Measurements from ENCODE around the gene TPRG1L. TPM values are rescaled to one million over a fixed set of nuclear protein-coding genes. Genes with fewer than 3 reads are reported as not detected.

Gene TPRG1L
- total RNA-seq, 2 experiments from 2014 or later: 9.5 to 10.0 TPM

DNA sequence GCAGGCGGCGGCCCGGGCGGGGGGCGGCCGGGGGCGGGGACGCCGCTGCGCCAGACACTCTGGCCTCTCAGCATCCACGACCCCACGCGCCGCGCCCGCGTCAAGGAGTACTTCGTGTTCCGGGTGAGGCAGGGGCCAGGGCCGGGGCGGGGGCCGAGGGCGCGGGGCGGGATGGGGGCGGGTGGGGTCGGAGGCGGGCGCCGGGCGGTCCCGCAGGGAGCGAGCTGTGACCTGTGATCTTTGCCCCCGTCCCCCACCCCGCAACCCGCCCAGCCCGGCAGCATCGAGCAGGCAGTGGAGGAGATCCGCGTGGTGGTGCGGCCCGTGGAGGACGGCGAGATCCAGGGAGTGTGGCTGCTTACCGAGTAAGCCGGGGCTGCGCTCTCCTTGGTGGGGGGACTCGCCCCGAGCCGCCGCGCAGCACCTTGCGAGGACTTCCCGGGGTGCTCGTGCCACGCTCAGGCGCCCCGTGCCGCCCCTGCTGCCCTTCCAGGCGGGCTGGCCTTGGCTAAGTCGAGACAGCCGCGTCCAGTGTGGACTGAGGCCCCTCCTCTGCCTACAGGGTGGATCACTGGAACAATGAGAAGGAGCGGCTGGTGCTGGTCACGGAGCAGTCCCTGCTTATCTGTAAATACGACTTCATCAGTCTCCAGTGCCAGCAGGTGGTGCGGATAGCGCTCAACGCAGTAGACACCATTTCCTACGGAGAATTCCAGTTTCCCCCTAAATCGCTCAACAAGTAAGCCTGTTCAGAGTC is 514 bp downstream of the TPRG1L start:
- peaks cover 25% of the 10 kb centered on the region for H3K4me1 Mint-ChIP-seq
- no peaks in the 10 kb centered on the region for H3K27me3 Mint-ChIP-seq
- H3K27ac Mint-ChIP-seq: peak overlapping the region; percentile 6
- peak overlapping the region; percentile 90 for H3K4me3 Mint-ChIP-seq
- peak; percentile 32 for DNase-seq
- H3K9me3 Mint-ChIP-seq: no peaks in the 10 kb centered on the region
- H3K36me3 Mint-ChIP-seq: no peaks in the 10 kb centered on the region

DNA sequence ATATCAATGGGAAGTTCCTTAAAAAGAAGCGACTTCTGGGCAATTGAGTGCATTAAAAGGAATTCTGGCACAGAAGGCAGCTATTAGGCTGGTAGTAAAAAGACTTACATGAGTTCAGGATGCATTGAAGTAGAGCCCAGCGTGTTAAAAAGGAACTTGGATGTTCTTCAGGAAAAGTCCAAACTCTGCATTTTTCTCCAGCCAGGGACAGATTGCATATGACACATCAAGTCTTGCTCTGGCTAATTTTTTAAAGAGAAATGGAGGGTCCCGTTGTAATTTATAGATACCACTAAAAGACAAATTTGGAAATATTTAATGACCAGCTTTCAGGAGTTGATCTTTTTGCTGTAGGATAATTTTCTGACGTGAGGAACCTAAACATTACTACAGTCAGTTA is 1.2 kb downstream of the TPRG1L start:
- Mint-ChIP-seq H3K27ac (no peak overlapping the region), H3K4me1 (peaks cover 25% of the 10 kb centered on the region), H3K4me3 (peak overlapping the region; percentile 67), H3K27me3 (no peaks in the 10 kb centered on the region), H3K9me3 (no peaks in the 10 kb centered on the region), H3K36me3 (no peaks in the 10 kb centered on the region)
- no peak for DNase-seq

DNA sequence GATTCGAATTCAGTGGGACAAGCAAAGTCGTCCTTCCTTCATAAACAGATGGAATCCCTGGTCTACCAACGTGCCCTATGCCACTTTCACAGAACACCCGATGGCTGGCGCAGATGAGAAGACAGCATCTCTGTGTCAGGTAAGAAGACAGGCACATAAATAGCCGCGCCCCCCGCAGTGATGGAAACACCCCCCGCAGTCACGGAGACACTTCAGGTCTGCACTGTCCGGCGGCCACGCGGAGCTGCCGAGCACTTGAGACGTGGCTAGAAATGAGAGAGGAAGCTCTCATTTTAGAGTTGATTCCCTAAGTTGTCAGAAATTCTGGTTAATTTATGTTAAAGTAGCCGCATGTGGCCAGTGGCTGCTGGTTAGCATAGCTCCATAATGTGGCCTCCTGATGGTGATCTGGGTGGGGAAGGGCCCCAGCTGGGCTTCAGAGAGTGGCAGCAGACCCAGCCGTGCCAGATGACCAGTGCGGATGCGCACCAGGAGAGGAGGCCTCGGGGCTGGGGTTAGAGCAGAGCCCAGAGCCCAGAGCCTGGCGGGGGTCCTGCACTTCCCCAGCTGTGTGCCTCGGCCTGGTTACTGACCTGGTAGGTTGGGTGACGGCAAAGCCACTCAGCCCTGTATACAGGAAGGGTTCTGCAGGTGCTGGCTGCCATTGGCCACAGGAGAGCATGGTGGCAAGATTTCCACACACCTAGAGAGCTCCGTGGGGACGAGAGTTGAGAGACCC is 2.9 kb downstream of the TPRG1L start:
- DNase-seq: no peak
- no peaks in the 10 kb centered on the region for H3K27me3 Mint-ChIP-seq
- no peaks in the 10 kb centered on the region for H3K36me3 Mint-ChIP-seq
- H3K9me3 Mint-ChIP-seq: no peaks in the 10 kb centered on the region
- H3K4me3 Mint-ChIP-seq: no peak overlapping the region
- H3K4me1 Mint-ChIP-seq: peaks cover 25% of the 10 kb centered on the region
- no peak overlapping the region for H3K27ac Mint-ChIP-seq

DNA sequence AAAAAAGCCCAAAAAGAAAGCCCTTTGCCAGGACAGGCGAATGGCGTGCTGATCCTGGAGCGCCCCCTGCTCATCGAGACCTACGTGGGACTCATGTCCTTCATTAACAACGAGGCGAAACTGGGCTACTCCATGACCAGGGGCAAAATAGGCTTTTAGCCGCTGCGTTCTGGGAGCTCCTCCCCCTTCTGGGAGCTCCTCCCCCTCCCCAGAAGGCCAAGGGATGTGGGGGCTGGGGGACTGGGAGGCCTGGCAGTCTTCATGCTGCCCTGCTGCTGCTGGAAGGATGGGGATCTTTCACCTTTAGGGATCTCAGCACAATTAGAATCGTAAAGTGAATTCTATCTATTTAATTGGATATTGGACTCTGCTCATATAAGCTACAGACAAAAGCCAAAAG is 3.6 kb downstream of the TPRG1L start:
- Mint-ChIP-seq H3K36me3 (peaks cover 1% of the 10 kb centered on the region), H3K4me1 (peaks cover 18% of the 10 kb centered on the region), H3K9me3 (no peaks in the 10 kb centered on the region), H3K4me3 (no peak overlapping the region), H3K27me3 (no peaks in the 10 kb centered on the region), H3K27ac (no peak overlapping the region)
- DNase-seq: no peak

DNA sequence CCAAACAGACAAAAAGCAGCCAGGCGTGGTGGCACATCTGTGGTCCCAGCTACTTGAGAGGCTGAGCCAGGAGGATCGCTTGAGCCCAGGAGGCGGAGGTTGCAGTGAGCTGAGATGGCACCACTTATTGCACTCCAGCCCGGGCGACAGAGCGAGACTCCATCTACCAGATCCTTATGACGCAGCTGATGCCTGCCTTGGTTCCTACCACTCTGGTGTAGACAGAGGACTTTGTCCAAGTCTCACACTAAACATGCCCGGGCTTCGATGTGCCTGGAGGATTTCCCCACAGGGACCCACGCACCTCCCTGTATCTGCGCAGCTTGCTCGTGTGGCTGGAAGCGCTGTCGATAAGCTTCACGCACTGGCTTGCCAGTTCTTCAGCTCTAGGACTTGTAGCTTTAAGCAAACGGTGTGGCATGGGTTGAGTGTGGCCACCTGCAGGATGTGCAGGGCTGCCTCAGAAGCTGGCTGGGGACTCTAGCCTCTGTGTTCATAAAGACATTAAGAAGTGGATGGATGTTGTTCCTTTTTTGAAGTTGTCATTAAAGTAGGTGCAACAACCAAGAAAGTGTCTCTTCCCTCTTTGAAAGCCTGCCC is 4.8 kb downstream of the TPRG1L start:
- no peaks in the 10 kb centered on the region for H3K9me3 Mint-ChIP-seq
- peaks cover 10% of the 10 kb centered on the region for H3K4me1 Mint-ChIP-seq
- H3K27me3 Mint-ChIP-seq: no peaks in the 10 kb centered on the region
- no peak overlapping the region for H3K27ac Mint-ChIP-seq
- no peak for DNase-seq
- peaks cover 1% of the 10 kb centered on the region for H3K36me3 Mint-ChIP-seq
- no peak overlapping the region for H3K4me3 Mint-ChIP-seq

DNA sequence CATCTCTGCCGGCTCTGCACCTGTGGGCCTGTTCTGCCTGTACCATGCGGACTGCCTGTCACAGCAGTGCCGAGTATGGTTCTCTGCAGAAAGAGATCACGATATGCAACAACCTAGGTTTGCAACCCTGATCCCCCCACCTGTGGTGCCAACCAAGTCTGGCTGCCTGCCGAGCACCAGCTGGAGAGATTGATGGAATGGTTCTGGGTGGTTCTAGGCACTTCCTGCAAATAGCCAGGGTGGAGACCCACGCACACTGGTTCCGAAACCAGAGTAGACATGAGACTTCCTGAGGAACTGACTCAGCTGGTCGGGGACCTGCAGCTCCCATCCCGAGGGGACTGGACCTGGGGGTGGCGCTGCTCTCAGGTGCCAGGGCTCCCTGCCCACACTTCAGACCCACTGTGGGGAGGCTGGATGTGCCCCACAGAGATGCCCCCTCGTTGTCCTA is 5.4 kb downstream of the TPRG1L start:
- Mint-ChIP-seq H3K9me3 (no peaks in the 10 kb centered on the region), H3K36me3 (peaks cover 2% of the 10 kb centered on the region), H3K27me3 (no peaks in the 10 kb centered on the region), H3K27ac (no peak overlapping the region), H3K4me3 (no peak overlapping the region), H3K4me1 (peaks cover 10% of the 10 kb centered on the region)
- no peak for DNase-seq

DNA sequence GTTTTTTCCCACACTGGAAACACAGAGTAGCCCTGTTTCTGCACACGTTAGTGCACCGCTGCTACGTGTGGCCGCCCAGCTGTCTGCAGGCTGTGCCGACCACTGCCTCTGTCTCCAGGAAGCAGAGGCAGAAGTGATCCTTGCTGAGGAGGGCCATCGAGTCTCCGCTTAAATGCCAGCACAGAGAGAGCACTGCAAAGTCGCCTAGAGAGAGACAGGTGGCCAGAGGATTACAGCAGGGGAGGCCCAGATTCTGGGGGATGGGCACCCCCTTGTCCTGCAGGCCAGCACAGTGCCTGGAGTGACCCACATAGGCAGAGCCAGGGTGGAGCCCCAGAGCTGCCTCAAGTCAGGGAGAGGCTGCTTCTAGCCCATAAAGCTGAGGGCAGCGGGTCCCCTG is 6.1 kb downstream of the TPRG1L start:
- no peak overlapping the region for H3K4me3 Mint-ChIP-seq
- no peak overlapping the region for H3K27ac Mint-ChIP-seq
- DNase-seq: no peak
- H3K36me3 Mint-ChIP-seq: peaks cover 4% of the 10 kb centered on the region
- peaks cover 6% of the 10 kb centered on the region for H3K4me1 Mint-ChIP-seq
- no peaks in the 10 kb centered on the region for H3K27me3 Mint-ChIP-seq
- H3K9me3 Mint-ChIP-seq: no peaks in the 10 kb centered on the region

DNA sequence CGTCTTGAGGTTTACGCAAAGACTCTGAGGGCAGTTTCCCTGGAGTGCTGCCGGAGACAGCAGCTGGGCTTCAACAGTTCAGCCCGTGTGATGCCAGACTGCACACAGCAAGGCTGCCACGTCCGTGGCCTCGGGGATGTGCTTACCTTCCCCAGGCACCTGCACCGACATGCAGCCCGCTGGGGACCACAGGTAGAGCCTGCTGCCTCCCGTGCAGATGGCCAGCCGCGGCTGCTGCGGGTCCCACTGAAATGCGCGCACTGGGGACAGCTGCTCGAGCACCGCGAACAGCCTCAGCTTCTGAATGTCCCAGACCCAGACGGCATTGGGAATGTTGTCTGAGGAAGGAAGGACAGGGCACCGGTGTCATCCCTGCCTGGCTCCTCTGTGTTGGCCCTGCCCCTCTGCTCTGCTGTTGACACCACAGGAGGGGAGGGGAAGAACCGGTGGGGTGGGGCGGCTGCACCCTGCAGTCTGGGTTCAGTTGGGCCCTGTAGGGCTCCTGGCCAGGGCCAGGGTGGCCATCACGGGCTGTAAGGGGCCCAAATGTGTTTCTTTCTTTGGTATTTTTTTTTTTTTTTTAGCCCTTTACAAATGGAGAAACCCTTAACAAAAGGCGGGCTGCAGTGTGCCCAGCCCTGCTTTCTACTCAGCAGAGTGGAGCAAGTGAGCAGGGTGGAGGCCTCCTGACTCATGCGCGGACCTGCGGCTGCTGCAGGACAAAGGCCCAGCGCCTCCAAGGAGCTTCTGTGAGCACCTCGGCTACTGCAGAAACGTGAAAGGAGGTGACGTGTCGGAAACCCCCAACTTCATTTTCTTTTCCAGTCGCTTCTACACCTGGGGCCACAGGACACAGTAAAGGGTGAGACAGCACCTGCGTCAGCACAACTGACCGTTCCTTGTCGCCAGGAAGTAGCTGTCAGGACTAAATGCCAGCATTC is 6.8 kb downstream of the TPRG1L start:
- H3K27ac Mint-ChIP-seq: no peak overlapping the region
- no peaks in the 10 kb centered on the region for H3K27me3 Mint-ChIP-seq
- peaks cover 2% of the 10 kb centered on the region for H3K4me1 Mint-ChIP-seq
- DNase-seq: no peak
- no peaks in the 10 kb centered on the region for H3K9me3 Mint-ChIP-seq
- no peak overlapping the region for H3K4me3 Mint-ChIP-seq
- peaks cover 4% of the 10 kb centered on the region for H3K36me3 Mint-ChIP-seq

DNA sequence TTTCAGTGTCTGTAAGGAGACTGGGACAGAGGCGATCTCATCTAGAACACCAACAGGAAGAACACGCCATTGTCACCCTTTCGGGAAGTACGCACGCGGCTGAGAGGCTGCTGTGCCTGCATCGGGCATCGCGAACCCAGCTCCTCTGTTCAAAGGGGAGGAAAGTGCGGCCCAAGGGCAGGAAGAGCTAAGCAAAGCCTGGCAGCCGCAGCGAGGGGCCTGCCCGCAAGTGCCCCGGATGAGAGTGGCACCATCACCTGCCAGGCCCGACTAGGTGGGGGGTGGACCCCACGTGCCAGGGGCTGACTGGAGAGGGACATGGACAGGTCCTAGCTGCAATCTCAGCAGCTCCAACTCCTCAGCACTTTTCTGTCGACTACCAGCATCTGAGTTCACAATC is 7.5 kb downstream of the TPRG1L start:
- no peak overlapping the region for H3K4me3 Mint-ChIP-seq
- H3K36me3 Mint-ChIP-seq: peaks cover 4% of the 10 kb centered on the region
- no peaks in the 10 kb centered on the region for H3K27me3 Mint-ChIP-seq
- DNase-seq: no peak
- no peak overlapping the region for H3K27ac Mint-ChIP-seq
- H3K4me1 Mint-ChIP-seq: peaks cover 2% of the 10 kb centered on the region
- H3K9me3 Mint-ChIP-seq: no peaks in the 10 kb centered on the region

DNA sequence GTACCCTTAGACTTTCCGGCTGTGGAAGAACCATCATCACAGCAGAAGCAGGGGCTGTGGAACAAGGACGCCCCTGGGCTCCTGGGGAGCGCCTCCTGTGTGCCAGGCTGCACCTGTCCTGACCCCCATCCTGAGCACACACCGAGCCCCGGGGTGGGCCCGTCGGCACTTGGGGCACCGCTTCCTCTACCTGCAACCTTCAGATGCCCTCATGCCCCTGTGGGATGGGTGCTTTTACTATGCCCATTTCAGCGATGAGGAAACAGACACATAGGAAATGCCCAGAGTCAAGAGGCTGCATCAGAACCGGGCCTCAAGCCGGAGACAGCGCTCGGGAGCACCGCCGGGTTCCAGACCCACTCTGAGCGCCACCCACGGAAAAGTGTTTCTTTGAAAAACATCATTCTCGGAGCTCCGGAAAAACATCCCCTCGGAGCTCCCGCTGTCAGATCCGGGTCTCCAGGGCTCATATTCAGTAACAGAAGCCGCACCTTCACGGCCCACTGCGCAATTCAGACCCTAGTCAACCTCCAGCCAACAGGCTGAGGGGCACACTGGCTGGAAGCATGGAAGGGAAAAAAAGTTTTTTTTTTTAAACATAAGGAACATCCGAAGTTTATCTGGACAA is 8.0 kb downstream of the TPRG1L start:
- no peak overlapping the region for H3K27ac Mint-ChIP-seq
- no peaks in the 10 kb centered on the region for H3K9me3 Mint-ChIP-seq
- no peak for DNase-seq
- peaks cover 2% of the 10 kb centered on the region for H3K4me1 Mint-ChIP-seq
- peaks cover 4% of the 10 kb centered on the region for H3K36me3 Mint-ChIP-seq
- no peak overlapping the region for H3K4me3 Mint-ChIP-seq
- no peaks in the 10 kb centered on the region for H3K27me3 Mint-ChIP-seq

DNA sequence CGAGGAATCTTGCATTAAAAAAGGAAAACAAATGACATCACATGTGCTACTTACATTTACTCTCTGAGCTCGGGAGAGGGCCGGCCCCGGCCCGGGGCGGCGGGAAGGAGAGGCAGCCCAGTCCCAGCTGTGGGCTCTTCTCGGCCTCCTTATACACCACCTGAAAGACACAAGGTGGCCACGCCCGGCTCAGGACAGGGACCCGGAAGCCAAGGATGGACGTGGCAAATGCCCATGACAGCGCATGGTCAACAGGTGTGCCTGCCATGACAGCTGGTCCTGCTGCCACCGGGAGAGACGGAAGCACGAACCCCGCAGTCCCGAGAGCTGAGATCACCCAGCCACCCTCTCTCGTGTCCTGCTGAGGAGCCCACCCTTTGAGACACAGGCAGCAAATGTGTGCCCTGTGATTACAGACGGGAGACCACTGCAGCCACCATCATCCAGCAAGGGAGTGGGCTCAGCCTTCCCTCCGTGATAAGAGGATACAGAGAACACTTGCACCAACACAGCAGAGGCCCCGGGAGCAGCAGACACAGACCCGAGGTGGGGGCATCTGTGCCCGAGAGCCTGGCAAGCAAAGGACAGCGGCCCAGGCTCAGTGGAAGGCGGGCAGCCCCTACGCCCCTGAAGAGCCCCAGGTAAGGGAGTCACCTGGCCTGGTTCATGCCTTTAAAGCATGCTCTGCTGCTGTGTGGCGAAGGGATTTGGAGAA is 8.7 kb downstream of the TPRG1L start:
- Mint-ChIP-seq H3K36me3 (peaks cover 4% of the 10 kb centered on the region), H3K4me3 (no peak overlapping the region), H3K4me1 (peaks cover 2% of the 10 kb centered on the region), H3K27me3 (no peaks in the 10 kb centered on the region), H3K9me3 (no peaks in the 10 kb centered on the region), H3K27ac (no peak overlapping the region)
- no peak for DNase-seq

DNA sequence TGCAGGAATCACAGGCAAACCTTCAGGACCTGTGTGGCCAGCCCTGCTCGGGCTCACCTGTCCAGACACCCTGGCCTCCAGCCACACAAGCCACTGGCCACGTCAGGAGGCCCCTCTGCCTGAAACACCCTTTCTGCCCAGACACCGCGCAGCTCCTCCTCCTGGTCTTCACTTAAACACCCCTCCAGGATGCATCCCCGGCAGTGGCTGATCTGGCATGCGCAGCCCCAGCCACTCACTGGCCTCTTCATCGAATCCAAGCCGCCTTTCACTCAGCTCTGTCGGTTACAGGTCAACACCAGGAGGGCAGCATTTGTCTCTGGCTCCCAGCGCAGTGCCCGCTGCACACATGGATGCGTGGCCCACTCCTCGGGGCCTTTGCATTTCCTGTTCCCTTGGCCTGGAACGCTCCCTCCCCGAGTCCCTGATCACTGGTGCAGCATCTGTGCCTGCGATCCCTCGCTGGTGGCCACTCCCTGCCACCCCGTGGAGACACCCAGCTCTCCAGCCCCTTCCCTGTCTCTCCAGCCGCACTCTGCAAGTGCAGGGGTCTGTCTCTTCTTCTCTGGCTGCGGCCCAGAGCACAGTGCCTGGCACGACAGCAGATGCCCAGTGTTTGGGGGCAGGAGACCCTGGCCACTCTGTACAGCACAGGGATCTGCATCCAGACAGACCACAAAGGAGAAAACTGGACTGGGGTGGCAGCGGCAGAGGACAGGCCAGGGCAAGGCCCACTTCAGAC is 9.4 kb downstream of the TPRG1L start:
- Mint-ChIP-seq H3K4me1 (no peaks in the 10 kb centered on the region), H3K27ac (no peak overlapping the region), H3K9me3 (no peaks in the 10 kb centered on the region), H3K36me3 (peaks cover 4% of the 10 kb centered on the region), H3K4me3 (no peak overlapping the region), H3K27me3 (no peaks in the 10 kb centered on the region)
- DNase-seq: no peak

DNA sequence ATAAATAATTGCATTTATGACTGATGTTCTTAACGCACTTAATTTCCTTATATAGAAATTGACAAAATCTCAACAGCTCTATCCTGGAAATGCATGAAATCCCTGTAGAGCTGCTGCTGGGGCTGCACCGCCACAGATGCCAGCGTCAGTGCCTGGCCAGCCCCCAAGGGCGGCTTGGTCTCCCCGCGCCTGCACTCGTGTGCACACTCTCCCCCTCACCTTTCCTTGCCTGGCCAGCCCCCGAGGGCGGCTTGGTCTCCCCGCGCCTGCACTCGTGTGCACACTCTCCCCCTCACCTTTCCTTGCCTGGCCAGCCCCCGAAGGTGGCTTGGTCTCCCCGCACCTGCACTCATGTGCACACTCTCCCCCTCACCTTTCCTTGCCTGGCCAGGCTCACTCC is 11.3 kb downstream of the TPRG1L start:
- no peak for DNase-seq
- Mint-ChIP-seq H3K4me3 (no peak overlapping the region), H3K27me3 (no peaks in the 10 kb centered on the region), H3K4me1 (no peaks in the 10 kb centered on the region), H3K27ac (no peak overlapping the region), H3K9me3 (no peaks in the 10 kb centered on the region), H3K36me3 (peaks cover 4% of the 10 kb centered on the region)

Data from activated naive CD8-positive, alpha-beta T cell treated with anti-CD3 and anti-CD28 coated beads for 36 hours (primary cell).